Measurements from ENCODE around the gene PREP. TPM values are rescaled to one million over a fixed set of nuclear protein-coding genes. Genes with fewer than 3 reads are reported as not detected.

The PREP gene
- polyA plus RNA-seq, 2 of the 4 experiments (the other 2 are of a cell fraction), result 18.9 to 29.7 TPM

GRCh38 chr6:105321728-105322127 lies 81.2 kb downstream of the PREP start:
- ChIA-PET CTCF (interaction anchor here (1.3 kb wide), 1 partner anchor 23 kb away, joined by 3 read pairs; no protein-coding TSS in a partner anchor), POLR2A (no interaction called here)
- WGBS (ENCODE audit: missing lambda C conversion rate), result 74% methylated on average over 2 of the region's 2 CpGs
- ATAC-seq, result no peak
- no peak for DNase-seq (ENCODE audit: low read depth in 1 of 2, low spot score in 1 of 2)
- Histone ChIP-seq H3K4me1 (peaks cover 16% of the 10 kb centered on the region; the same call in 2 of the 3 replicates), H3K4me3 (no peak overlapping the region), H3K27ac (no peak overlapping the region), H3K9me3 (no peaks in the 10 kb centered on the region), H3K4me2 (no peak overlapping the region)
- TF ChIP-seq ZNF302 (CRISPR knock-in tag; IDR thresholded peaks at IDR 0.05) (no peak), JUNB (IDR thresholded peaks at IDR 0.05) (no peak), HOXB5 (CRISPR knock-in tag; IDR thresholded peaks at IDR 0.05) (no peak), EP300 (IDR thresholded peaks at IDR 0.05) (no peak), CBX8 (IDR thresholded peaks at IDR 0.05) (no peak), CEBPB (IDR thresholded peaks at IDR 0.05) (no peak), FOSB (CRISPR knock-in tag; IDR thresholded peaks at IDR 0.05) (no peak), KDM1A (IDR thresholded peaks at IDR 0.05; ENCODE audit: low read depth) (no peak), SMC3 (IDR thresholded peaks at IDR 0.05) (no peak)
- FAIRE-seq, result no peak

DNA sequence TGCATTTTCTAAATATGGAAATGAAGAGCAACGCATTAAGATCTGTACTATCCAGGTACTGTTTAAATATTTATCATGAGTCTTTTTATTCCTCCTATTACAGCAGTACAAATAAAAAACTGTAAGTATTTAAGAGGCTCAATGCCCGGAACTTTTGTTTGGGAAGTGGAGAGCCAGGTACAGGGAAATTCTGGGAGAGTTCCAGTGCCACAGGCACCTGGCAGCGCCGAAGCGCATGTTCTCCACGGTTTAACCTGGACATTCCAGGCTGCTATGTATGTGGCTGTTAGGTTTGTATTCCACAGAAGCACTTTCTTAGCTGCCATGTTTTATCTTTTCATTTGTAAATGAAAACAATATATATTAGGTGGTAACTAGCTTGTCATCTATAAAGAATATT lies 81.7 kb downstream of the PREP start:
- no peak for ATAC-seq
- WGBS (ENCODE audit: missing lambda C conversion rate), result 93% methylated on average over 6 of the region's 6 CpGs
- CTCF ChIA-PET, result no interaction called here

GRCh38 chr6:105320765-105321164 lies 82.1 kb downstream of the PREP start:
- TF ChIP-seq CBX8 (IDR thresholded peaks at IDR 0.05), result no peak
- no peak for TF ChIP-seq FOXS1 (CRISPR knock-in tag; IDR thresholded peaks at IDR 0.05)
- no peak for TF ChIP-seq RFX5 (IDR thresholded peaks at IDR 0.05)
- no peak for TF ChIP-seq EP300 (IDR thresholded peaks at IDR 0.05)
- no peak for TF ChIP-seq MYC (IDR thresholded peaks at IDR 0.05; ENCODE audit: borderline replicate concordance, low read length)
- TF ChIP-seq, protein P1, sequence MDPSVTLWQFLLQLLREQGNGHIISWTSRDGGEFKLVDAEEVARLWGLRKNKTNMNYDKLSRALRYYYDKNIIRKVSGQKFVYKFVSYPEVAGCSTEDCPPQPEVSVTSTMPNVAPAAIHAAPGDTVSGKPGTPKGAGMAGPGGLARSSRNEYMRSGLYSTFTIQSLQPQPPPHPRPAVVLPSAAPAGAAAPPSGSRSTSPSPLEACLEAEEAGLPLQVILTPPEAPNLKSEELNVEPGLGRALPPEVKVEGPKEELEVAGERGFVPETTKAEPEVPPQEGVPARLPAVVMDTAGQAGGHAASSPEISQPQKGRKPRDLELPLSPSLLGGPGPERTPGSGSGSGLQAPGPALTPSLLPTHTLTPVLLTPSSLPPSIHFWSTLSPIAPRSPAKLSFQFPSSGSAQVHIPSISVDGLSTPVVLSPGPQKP (IDR thresholded peaks at IDR 0.05; ENCODE audit: low read depth, low read length), result no peak
- Histone ChIP-seq H3K27ac (no peak overlapping the region), H3K4me1 (peaks cover 16% of the 10 kb centered on the region; the same call in 2 of the 3 replicates), H3K4me3 (no peak overlapping the region), H3K4me2 (no peak overlapping the region), H3K9me3 (no peaks in the 10 kb centered on the region)
- ATAC-seq (no peak), DNase-seq (ENCODE audit: low read depth in 1 of 2, low spot score in 1 of 2) (no peak), FAIRE-seq (no peak)
- 92% methylated on average over 3 of the region's 3 CpGs for WGBS (ENCODE audit: missing lambda C conversion rate)
- CTCF ChIA-PET, result interaction anchor here (1.3 kb wide), 1 partner anchor 43 kb away, joined by 3 read pairs; no protein-coding TSS in a partner anchor
- POLR2A ChIA-PET, result no interaction called here

More for the DNA sequence above, 81.7 kb downstream of the PREP start:
- FAIRE-seq (no peak), DNase-seq (ENCODE audit: low read depth in 1 of 2, low spot score in 1 of 2) (no peak)
- H3K9me3 ChIP-seq, result no peaks in the 10 kb centered on the region
- POLR2A ChIA-PET, result no interaction called here
- no peak overlapping the region for H3K4me2 ChIP-seq
- H3K27ac ChIP-seq, result no peak overlapping the region
- no peak overlapping the region for H3K4me3 ChIP-seq
- peaks cover 16% of the 10 kb centered on the region; the same call in 2 of the 3 replicates for H3K4me1 ChIP-seq
- TF ChIP-seq RFX5 (IDR thresholded peaks at IDR 0.05), result no peak
- TF ChIP-seq ZFP36 (IDR thresholded peaks at IDR 0.05; ENCODE audit: borderline replicate concordance, partially characterized antibody), result no peak
- no peak for TF ChIP-seq EHMT2 (IDR thresholded peaks at IDR 0.05; ENCODE audit: low read depth)
- TF ChIP-seq CBX8 (IDR thresholded peaks at IDR 0.05), result no peak

DNA sequence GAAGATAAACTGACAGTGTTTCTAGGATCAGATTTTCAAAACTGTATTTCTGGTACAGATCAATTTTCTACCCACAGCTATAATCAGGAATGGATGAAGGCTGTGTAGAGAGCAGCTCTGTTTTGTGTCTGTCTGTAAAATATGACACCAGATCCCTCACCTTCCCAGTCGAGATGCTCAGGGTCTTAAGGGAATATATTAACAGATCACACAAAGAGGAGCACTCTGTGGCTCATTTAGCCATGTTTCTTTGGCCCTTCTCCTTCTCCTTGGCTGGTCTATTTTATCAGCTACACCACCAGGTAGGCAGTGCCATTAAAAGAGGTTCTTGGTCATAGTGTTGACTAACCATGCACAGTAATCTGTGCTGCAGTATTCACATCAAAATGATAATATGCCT lies 82.6 kb downstream of the PREP start:
- CTCF ChIA-PET, result interaction anchor here (1.3 kb wide), 1 partner anchor 43 kb away, joined by 3 read pairs; no protein-coding TSS in a partner anchor

More for the DNA sequence above, 82.6 kb downstream of the PREP start:
- H3K4me1 ChIP-seq, result peaks cover 16% of the 10 kb centered on the region; the same call in 2 of the 3 replicates
- H3K9me3 ChIP-seq, result no peaks in the 10 kb centered on the region
- ATAC-seq, result no peak
- no peak overlapping the region for H3K4me3 ChIP-seq
- WGBS (ENCODE audit: missing lambda C conversion rate), result 86% methylated on average over 1 of the region's 1 CpG
- no peak overlapping the region for H3K27ac ChIP-seq
- FAIRE-seq, result no peak
- no peak for DNase-seq (ENCODE audit: low read depth in 1 of 2, low spot score in 1 of 2)
- TF ChIP-seq, protein P2, sequence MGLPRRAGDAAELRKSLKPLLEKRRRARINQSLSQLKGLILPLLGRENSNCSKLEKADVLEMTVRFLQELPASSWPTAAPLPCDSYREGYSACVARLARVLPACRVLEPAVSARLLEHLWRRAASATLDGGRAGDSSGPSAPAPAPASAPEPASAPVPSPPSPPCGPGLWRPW (IDR thresholded peaks at IDR 0.05), result no peak
- TF ChIP-seq USF2 (IDR thresholded peaks at IDR 0.05), result no peak
- TF ChIP-seq GATA3 (IDR thresholded peaks at IDR 0.05; ENCODE audit: borderline replicate concordance), result no peak
- TF ChIP-seq BHLHE40 (IDR thresholded peaks at IDR 0.05; ENCODE audit: low read depth, low read length), result no peak
- no peak for TF ChIP-seq ZNF302 (CRISPR knock-in tag; IDR thresholded peaks at IDR 0.05)
- no peak for TF ChIP-seq JUN (IDR thresholded peaks at IDR 0.05)
- TF ChIP-seq KDM5A (IDR thresholded peaks at IDR 0.05), result no peak
- TF ChIP-seq PHF8 (IDR thresholded peaks at IDR 0.05; ENCODE audit: borderline replicate concordance, low read depth), result no peak
- TF ChIP-seq CEBPB (IDR thresholded peaks at IDR 0.05), result no peak
- no peak for TF ChIP-seq RAD21 (conservative IDR thresholded peaks at IDR 0.05 in 1 of 2, IDR thresholded peaks at IDR 0.05 in 1 of 2)
- TF ChIP-seq ESRRA (IDR thresholded peaks at IDR 0.05; ENCODE audit: borderline replicate concordance, low read length), result no peak
- no peak for TF ChIP-seq KDM1A (IDR thresholded peaks at IDR 0.05; ENCODE audit: low read depth)
- no peak overlapping the region for H3K4me2 ChIP-seq
- POLR2A ChIA-PET, result no interaction called here

Data from A549 (cell line).